Endothelial cell of umbilical vein (primary cell): ENCODE results near the gene DDX59. TPM values are rescaled to one million over a fixed set of nuclear protein-coding genes. Genes with fewer than 3 reads are reported as not detected.

Experiments
- BruUV-seq: library from RNA; stranded (reverse); fragments of 400-500 nt; replicated peaks from 2 replicates; lab custom pipeline; 2021; lab: Mats Ljungman, UMichigan
- CTCF ChIA-PET: fragments of 300-600, 350-600 bp; sonication (Branson Sonifier 250); formaldehyde crosslinking; loops from one replicate; lab custom pipeline; 2021; ENCODE audit warnings: antibody characterized with exemption, inconsistent platforms; lab: Charles Lee
- POLR2A ChIA-PET: fragments of 300-600, 350-600 bp; sonication (Branson Sonifier 250); formaldehyde crosslinking; loops from one replicate; lab custom pipeline; 2021; ENCODE audit warnings: antibody characterized with exemption, inconsistent platforms; lab: Charles Lee
- DNase-seq: peaks from one replicate; pipeline ENCODE4 v3.0.0-alpha.2; 2011; ENCODE audit warnings: low read depth, low spot score
- FAIRE-seq: peaks from 2 replicates; lab custom pipeline; 2011; peaks lifted over from hg19 to GRCh38; lab: Jason Lieb, UNC
- H2AFZ ChIP-seq: 2 replicates; pipeline ENCODE4 v1.6.0; 2012; ENCODE audit warnings: low read depth, low read length, control low read depth, inconsistent platforms
- H3K27ac ChIP-seq: 2 replicates; pipeline ENCODE4 v1.5.1; 2011; ENCODE audit warnings: low read depth, mild to moderate bottlenecking, control low read depth, low read length, moderate library complexity; ENCODE audit not compliant: insufficient read depth
- H3K27me3 ChIP-seq, 2 experiments: 2 replicates each; pipeline versions ENCODE4 v1.6.0 to v1.6.1; 2011; ENCODE audit warnings: low read length in 2 of 2, mixed read lengths in 1 of 2; ENCODE audit not compliant: control insufficient read depth in 2 of 2, insufficient read depth in 2 of 2
- H3K36me3 ChIP-seq, 2 experiments: 2 replicates in 1 of 2; 3 replicates in 1 of 2; pipeline ENCODE4 v1.5.1; 2011; ENCODE audit warnings: low read length in 2 of 2, mild to moderate bottlenecking in 1 of 2, moderate library complexity in 1 of 2; ENCODE audit not compliant: control insufficient read depth in 2 of 2, insufficient read depth in 2 of 2; ENCODE audit errors: extremely low read depth in 1 of 2
- H3K4me1 ChIP-seq: 3 replicates; pipeline ENCODE4 v1.5.1; 2011; ENCODE audit warnings: mild to moderate bottlenecking, low read length; ENCODE audit not compliant: control insufficient read depth, insufficient read depth; ENCODE audit errors: extremely low read depth
- H3K4me2 ChIP-seq: 2 replicates; pipeline ENCODE4 v1.6.1; 2011; ENCODE audit warnings: low read length, control low read depth, mixed read lengths; ENCODE audit not compliant: insufficient read depth
- H3K4me3 ChIP-seq, 3 experiments: fragments of 200-600 bp in 1 of 3; sonication (generic), shearing (Covaris generic) in 1 of 3; replicated peaks in 1 of 3; 2 replicates each; pipeline ENCODE4 v1.5.1; 2011 to 2016; ENCODE audit warnings: control low read depth in 3 of 3, low read length in 3 of 3, mild to moderate bottlenecking in 2 of 3, inconsistent platforms in 1 of 3, low read depth in 1 of 3, moderate library complexity in 1 of 3; ENCODE audit not compliant: insufficient read depth in 1 of 3
- H3K79me2 ChIP-seq: 2 replicates; pipeline ENCODE4 v1.6.0; 2012; ENCODE audit warnings: low read length, inconsistent platforms; ENCODE audit not compliant: control insufficient read depth, insufficient read depth
- H3K9ac ChIP-seq: replicated peaks from 2 replicates; pipeline ENCODE3; 2011; ENCODE audit warnings: low read length, control low read depth; ENCODE audit not compliant: insufficient read depth; ENCODE audit errors: extremely low read depth
- H3K9me1 ChIP-seq: replicated peaks from 3 replicates; pipeline ENCODE4 v1.6.0; 2011; ENCODE audit warnings: mild to moderate bottlenecking, low read length; ENCODE audit not compliant: control insufficient read depth, insufficient read depth; ENCODE audit errors: extremely low read depth
- H3K9me3 ChIP-seq: replicated peaks from 2 replicates; pipeline ENCODE4 v1.5.1; 2012; ENCODE audit warnings: low read length, inconsistent platforms; ENCODE audit not compliant: control insufficient read depth, insufficient read depth
- H4K20me1 ChIP-seq: replicated peaks from 2 replicates; pipeline ENCODE3; 2011; ENCODE audit warnings: mild to moderate bottlenecking, low read length; ENCODE audit not compliant: control insufficient read depth, insufficient read depth; ENCODE audit errors: extremely low read depth
- EZH2 ChIP-seq: IDR thresholded peaks from 2 replicates; pipeline ENCODE4 v1.6.1; 2012; ENCODE audit warnings: borderline replicate concordance, low read depth, mild to moderate bottlenecking, moderate library complexity, low read length, inconsistent platforms; ENCODE audit not compliant: severe bottlenecking
- FOS ChIP-seq: IDR thresholded peaks from 2 replicates; pipeline ENCODE4 v1.6.1; 2011; ENCODE audit warnings: mild to moderate bottlenecking, low read length, moderate library complexity, borderline replicate concordance; ENCODE audit not compliant: insufficient read depth
- GATA2 ChIP-seq: IDR thresholded peaks from 2 replicates; pipeline ENCODE4 v1.7.0; 2011; ENCODE audit warnings: low read depth, mild to moderate bottlenecking, moderate library complexity, mixed read lengths, low read length; ENCODE audit not compliant: insufficient read length, insufficient read depth
- JUN ChIP-seq: IDR thresholded peaks from 2 replicates; pipeline ENCODE4 v1.6.1; 2011; ENCODE audit warnings: borderline replicate concordance, low read depth; ENCODE audit not compliant: insufficient read length, insufficient read depth
- MAX ChIP-seq: IDR thresholded peaks from 2 replicates; pipeline ENCODE4 v1.6.1; 2011; ENCODE audit not compliant: insufficient read depth, insufficient read length
- MYC ChIP-seq: IDR thresholded peaks from one replicate; pipeline ENCODE4 v1.6.1; 2011; ENCODE audit warnings: mild to moderate bottlenecking, low read depth, low read length
- POLR2A ChIP-seq: IDR thresholded peaks from 2 replicates; pipeline ENCODE4 v1.6.1; 2012; ENCODE audit warnings: low read depth, mild to moderate bottlenecking, control low read depth, low read length
- POLR2AphosphoS5 ChIP-seq: IDR thresholded peaks from 2 replicates; pipeline ENCODE4 v1.6.1; 2012; ENCODE audit warnings: low read depth, mild to moderate bottlenecking, control low read depth, low read length, moderate library complexity; ENCODE audit not compliant: insufficient read depth
- dilution Hi-C: fragments of 300-500 bp; cut with MboI; formaldehyde crosslinking; loops from one replicate; pipeline ENCODE4 v1.15.0; 2019; ENCODE audit warnings: low sequenced_read_pairs; ENCODE audit not compliant: extremely low pct_ligation_motif_present
- intact Hi-C: fragments of 100-400 bp; cut with micrococcal nuclease; formaldehyde crosslinking; loops from one replicate; pipeline ENCODE4 v1.10.0; 2022
- polyA plus RNA-seq, 4 experiments: library from polyadenylated mRNA; depleted of rRNA in 3 of 4; stranded (reverse) in 3 of 4; unstranded in 1 of 4; fragments of >200 nt; gene quantifications; 2 replicates each; pipeline versions ENCODE4 v1.2.1 to v1.2.3, GENCODE V29; 2011 to 2012; ENCODE audit warnings: missing spikeins in 1 of 4
- total RNA-seq: library from RNA; stranded (reverse); gene quantifications from 2 replicates; pipeline ENCODE4 v1.2.3, GENCODE V29; 2021
- TF ChIP-seq, protein P1 (sequence below), 2 donors: IDR thresholded peaks; 1 replicate in 1 of 2; 2 replicates in 1 of 2; pipeline ENCODE4 v1.5.1; 2011; ENCODE audit warnings: low read length in 2 of 2, mild to moderate bottlenecking in 2 of 2, moderate library complexity in 2 of 2, control low read depth in 1 of 2, inconsistent platforms in 1 of 2, low read depth in 1 of 2; ENCODE audit not compliant: insufficient read depth in 1 of 2; ENCODE audit errors: extremely low read depth in 1 of 2

DDX59 gene
- total and polyA plus RNA-seq, 2 donors (not counting 3 experiments of a cell fraction or from before 2014, with no cell fraction given) = 8.1 to 17.7 TPM

DNA sequence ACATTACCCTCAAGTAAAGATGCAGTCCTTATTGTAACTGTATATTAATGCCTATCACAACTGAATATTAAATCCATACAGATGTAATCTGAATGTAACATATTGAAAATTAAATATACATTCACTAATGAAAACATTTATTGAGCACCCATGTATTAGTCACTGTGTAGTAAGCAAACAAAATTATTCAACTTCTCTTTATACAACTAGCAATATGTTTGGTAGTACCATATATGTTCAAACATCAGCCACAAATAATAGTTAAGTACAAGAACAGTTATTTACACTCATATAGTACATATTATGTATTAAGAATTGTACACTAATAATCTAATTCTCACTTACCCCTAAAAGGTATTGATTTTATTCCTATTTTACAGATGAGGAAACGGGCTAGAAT lies 67.1 kb downstream of the DDX59 start:
- Histone ChIP-seq H4K20me1 (no peaks in the 10 kb centered on the region), H3K27me3 (no peaks in the 10 kb centered on the region), H3K36me3 (peaks cover 0 to 13% of the 10 kb centered on the region in 2 experiments), H3K27ac (no peak overlapping the region), H3K9ac (no peak overlapping the region), H3K9me1 (no peaks in the 10 kb centered on the region), H3K79me2 (no peaks in the 10 kb centered on the region), H2AFZ (no peak overlapping the region), H3K9me3 (no peaks in the 10 kb centered on the region), H3K4me3 (no peak overlapping the region), H3K4me1 (no peaks in the 10 kb centered on the region), H3K4me2 (no peak overlapping the region)
- FAIRE-seq (no peak), DNase-seq (no peak)
- POLR2A ChIA-PET = no interaction called here
- intact Hi-C loops (no loop called here), dilution Hi-C loops (loop anchor here (25.0 kb wide), 1 partner anchor 185 kb away; no protein-coding TSS in a partner anchor)
- BruUV-seq = no TSS peak
- no peak for TF ChIP-seq FOS
- TF ChIP-seq GATA2 = no peak
- TF ChIP-seq POLR2AphosphoS5 = no peak
- TF ChIP-seq, protein P1, sequence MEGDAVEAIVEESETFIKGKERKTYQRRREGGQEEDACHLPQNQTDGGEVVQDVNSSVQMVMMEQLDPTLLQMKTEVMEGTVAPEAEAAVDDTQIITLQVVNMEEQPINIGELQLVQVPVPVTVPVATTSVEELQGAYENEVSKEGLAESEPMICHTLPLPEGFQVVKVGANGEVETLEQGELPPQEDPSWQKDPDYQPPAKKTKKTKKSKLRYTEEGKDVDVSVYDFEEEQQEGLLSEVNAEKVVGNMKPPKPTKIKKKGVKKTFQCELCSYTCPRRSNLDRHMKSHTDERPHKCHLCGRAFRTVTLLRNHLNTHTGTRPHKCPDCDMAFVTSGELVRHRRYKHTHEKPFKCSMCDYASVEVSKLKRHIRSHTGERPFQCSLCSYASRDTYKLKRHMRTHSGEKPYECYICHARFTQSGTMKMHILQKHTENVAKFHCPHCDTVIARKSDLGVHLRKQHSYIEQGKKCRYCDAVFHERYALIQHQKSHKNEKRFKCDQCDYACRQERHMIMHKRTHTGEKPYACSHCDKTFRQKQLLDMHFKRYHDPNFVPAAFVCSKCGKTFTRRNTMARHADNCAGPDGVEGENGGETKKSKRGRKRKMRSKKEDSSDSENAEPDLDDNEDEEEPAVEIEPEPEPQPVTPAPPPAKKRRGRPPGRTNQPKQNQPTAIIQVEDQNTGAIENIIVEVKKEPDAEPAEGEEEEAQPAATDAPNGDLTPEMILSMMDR (IDR thresholded peaks at IDR 0.05; ENCODE audit: extremely low read depth in 1 of 2, insufficient read depth in 1 of 2, low read depth in 1 of 2, low read length in 2 of 2) = no peak
- no peak for TF ChIP-seq MYC
- TF ChIP-seq JUN = no peak
- no peak for TF ChIP-seq EZH2
- TF ChIP-seq POLR2A = no peak
- TF ChIP-seq MAX = no peak
- CTCF ChIA-PET = no interaction called here

Other genes starting within 250 kb of the DDX59 start
- gene KIF14, start 49.2 kb downstream of the DDX59 start, total RNA-seq = 12.6 and 13.8 TPM in 2 replicates
- 1.0 and 1.5 TPM in 2 replicates for gene KIF14, start 49.2 kb downstream of the DDX59 start, polyA plus RNA-seq
- gene CAMSAP2, start 69.0 kb upstream of the DDX59 start, total RNA-seq = 43.9 and 45.5 TPM in 2 replicates
- gene CAMSAP2, start 69.0 kb upstream of the DDX59 start, polyA plus RNA-seq = 5.0 and 6.7 TPM in 2 replicates
- not detected in 2 replicates for gene GPR25, start 203.1 kb upstream of the DDX59 start, total RNA-seq
- gene GPR25, start 203.1 kb upstream of the DDX59 start, polyA plus RNA-seq = not detected in 2 replicates
- gene INAVA, start 225.0 kb upstream of the DDX59 start, total RNA-seq = 0.42 TPM in 2 replicates
- 0.05 TPM in 1 of 2 replicates, not detected in the other for gene INAVA, start 225.0 kb upstream of the DDX59 start, polyA plus RNA-seq